Stimulated activated CD4-positive, alpha-beta T cell treated with anti-CD3 and anti-CD28 coated beads, Interleukin-12 subunit alpha, Interleukin-12 subunit beta, amount 100 ng/mL, for 48 hours (primary cell): Measurements from ENCODE around the gene HPD.
"Not testable (repeated sequence)": the region's sequence is repeated elsewhere in the genome, so short reads cannot be mapped to it uniquely, and the experiment has no call there.

Experiments used
- DNase-seq, 3 donors: peaks; one replicate each; pipeline ENCODE4 v3.0.0-alpha.2; 2020; ENCODE audit warnings: low read depth in 2 of 3, low spot score in 1 of 3

Gene HPD

DNA sequence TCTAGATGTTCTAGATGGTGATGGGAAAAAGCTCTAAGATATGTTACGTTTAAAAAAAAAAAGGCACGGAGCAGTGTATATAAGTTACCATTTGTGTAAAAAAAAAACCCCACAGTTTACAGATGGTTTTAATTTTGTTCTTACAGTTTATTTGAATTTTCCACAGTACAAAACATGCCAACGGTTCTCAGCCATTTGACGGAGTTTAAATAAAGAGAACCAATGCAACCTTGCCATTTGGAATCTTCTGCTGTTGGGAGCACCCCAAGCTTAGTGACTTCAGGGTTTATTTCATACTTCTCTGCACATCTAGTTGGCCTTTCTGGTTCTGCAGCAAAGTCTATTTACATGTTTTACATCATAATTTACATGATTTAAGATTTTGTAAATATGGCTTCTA lies 7.7 kb upstream of the HPD start:
- DNase-seq: no peak

DNA sequence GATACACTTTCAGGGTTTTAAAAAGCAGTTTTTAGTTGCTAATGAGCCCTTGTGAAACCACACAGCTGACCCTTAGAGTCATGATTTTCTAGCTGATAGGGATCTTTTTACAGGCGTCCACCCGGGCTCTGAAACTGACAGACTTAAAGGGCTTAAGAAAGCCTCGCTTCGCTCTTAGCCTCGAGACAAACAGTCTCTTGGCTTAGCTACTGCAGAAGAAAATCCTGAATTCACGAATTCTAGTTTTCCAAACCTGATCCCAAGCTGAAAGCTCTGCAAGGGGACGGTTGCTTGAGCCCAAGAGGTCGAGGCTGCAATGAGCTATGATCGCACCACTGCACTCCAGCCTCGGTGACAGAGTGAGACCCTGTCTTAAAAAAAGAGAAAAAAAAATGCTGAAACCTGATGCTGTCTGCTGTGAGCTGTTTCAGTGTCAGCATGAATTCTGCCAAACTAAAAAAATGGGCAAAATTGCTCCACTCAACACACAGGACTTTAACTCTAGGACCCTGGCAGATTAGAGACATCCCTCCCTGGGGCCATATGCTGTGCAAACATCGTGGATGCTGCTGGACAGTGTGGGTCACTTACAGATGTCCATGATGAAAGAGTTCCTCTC lies 3.1 kb upstream of the HPD start:
- DNase-seq: no peak

GRCh38 chr12:121860699-121861098 lies 2.0 kb upstream of the HPD start:
- not testable (repeated sequence) for DNase-seq

DNA sequence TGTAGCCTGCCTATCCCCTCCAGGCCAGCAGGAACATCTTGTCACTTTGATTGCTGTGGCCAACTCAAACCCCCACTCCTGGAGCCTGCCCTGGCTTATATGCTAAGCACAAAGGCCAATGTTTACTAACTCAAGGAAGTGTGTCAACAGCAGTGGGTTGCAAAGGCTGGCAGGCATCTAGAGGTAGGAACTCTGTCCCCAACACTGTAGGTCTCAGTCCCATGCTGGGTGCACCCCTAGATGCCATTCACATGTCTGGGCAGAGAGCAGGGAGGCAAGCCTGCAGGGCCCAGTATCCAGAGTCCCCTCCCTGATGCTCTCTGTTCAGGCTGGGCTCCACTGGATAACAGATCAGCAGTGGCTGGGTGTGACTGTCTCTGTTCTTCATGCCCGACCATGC lies 1.6 kb upstream of the HPD start:
- DNase-seq: no peak

GRCh38 chr12:121858318-121858661 lies 369 bp downstream of the HPD start:
- no peak for DNase-seq

GRCh38 chr12:121857322-121858246 lies 1.1 kb downstream of the HPD start:
- no peak for DNase-seq

GRCh38 chr12:121852392-121852791 lies 6.3 kb downstream of the HPD start:
- DNase-seq: not testable (repeated sequence)

DNA sequence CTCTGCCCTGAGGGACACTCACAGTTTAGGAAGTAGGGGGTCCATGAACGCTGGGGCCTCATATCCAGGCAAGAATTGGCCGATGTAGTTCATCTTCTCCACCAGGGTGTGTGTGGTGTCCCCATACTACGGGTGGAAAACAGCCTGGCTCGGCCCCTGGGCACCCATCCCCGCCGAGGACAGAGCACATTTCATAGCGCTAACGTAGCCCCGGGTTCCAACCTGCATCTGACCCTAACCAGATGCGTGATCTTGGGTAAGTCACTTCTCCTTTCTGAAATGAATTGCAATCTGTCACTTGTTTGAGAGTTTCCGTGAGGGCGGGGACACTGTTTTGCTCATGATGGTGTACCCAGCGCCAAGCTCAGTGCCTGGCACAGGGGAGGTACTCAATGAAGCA lies 9.0 kb downstream of the HPD start:
- DNase-seq: no peak

DNA sequence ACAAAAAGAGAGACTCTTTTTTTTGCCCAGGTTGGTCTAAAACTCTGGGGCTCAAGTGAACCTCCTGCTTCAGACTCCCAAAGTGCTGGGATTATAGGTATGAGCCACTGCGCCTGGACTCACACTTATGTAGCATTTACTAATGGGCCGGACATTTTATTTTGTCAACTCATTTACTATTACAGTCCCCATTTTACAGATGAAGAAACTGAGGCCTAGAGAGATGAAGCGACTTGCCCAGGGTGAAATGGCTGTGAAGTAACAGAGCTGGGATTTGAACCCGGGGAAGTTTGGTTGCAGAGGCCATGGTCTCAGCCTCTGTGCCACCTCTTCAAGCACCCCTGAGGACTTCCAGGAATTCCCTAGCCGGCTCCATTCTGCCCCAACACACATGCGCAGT lies 9.4 kb downstream of the HPD start:
- no peak for DNase-seq

GRCh38 chr12:121845701-121846100 lies 13.0 kb downstream of the HPD start:
- no peak for DNase-seq

DNA sequence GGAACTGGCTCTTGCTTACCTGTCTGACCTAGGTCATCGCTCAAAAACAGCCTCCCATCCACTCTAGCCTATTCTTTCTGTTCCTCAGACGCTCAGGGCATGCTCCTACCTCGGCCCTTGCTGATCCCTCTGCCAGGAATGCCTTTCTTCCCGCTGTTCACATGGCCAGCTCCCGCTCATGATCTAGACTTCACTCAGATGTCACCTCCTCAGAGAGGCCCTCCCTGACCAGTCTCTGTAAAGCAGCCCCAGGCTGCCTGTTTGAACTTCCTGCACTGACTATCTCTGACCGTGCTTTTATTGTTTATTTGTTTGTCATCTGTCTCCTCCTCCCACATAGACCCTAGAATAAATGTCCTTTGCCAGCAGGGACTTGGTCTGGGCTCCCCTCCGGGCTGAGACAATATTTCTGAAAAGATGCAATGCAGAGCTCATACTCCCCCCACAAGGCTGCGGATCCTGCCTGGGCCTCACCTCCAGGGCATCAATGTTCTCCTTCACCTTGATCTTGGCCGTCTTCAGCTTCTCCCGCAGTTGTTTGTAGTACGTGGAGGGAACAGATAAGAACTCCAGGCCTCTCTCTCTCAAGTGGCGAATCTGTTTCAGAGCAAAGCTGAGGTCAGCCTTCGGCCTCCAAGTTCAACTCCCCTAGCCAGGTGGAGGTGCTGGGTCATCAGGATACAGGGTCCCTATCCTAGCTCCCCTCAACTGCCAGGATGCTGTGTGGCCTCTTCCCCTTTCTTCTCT lies 15.2 kb downstream of the HPD start:
- no peak for DNase-seq

GRCh38 chr12:121839993-121840761 lies 18.5 kb downstream of the HPD start:
- no peak for DNase-seq

- peak; percentile 99 to 100 (median 100) for DNase-seq
Observed at GRCh38 chr12:121839106-121839992, 19.3 kb downstream of the HPD start.

DNA sequence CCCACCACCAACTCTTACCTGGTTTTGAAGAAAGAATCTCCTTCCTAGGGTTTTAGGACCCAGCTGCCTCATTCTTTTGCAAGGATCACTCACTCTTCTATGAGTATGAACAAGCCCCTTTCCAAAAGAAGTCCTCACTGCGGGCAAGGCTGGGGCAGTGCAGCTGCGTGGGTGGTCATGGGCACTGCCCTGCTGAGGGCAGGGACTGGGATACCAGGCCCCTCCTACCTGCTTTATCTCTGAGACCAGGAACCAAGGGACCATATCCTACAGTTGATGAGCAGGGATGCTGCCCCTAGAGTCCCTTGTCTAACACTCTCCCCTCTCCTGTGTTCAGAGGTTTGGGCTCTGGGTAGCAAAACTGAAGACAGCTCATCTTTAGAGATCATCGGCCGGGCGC lies 20.5 kb downstream of the HPD start:
- DNase-seq: no peak

- no peak for DNase-seq
Observed at GRCh38 chr12:121837680-121838079, 21.0 kb downstream of the HPD start.

GRCh38 chr12:121831571-121832245 lies 27.0 kb downstream of the HPD start:
- no peak for DNase-seq

DNA sequence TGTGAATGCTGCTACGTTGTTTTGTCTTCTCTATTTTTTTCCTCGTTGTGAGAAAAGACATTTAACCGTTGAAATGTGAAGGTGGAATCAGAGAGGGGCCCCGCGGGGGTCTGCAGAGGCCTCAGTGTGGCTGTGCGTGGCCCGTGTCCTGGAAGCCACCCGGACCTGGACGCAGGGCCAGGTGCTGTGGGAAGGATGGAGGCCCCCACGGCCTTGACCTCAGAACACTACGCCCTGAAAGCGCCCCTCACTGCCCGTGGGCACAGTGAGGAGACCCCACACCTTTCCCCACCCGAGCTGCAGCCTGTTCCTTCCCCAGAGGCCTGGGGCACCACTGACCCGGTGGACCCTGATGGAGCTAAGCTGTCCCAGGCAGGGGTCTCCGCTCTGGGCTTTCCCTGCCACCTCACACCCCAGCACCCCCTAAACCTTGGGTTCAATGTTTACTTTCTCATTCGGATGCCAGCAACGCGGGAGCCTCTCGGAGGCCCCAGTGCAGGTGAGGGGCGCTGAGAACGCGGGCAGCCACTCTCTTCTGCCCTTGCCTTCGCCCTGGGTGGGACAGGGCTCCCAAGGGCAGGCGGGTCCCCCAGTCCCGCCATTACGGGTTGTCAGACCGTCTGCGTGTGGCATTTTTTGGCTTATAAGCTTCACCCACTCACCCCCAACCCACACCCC lies 27.9 kb downstream of the HPD start:
- DNase-seq: no peak

GRCh38 chr12:121830134-121830533 lies 28.5 kb downstream of the HPD start:
- no peak for DNase-seq

GRCh38 chr12:121829250-121829918 lies 29.3 kb downstream of the HPD start:
- DNase-seq: no peak
